H54 (cell line): ENCODE data around the gene CAMTA1.

Experiments
- DNase-seq: peaks from one replicate; pipeline ENCODE4 v3.0.0; 2011; ENCODE audit warnings: low spot score, mixed read lengths; ENCODE audit not compliant: insufficient read length
- FAIRE-seq: peaks from 3 replicates; lab custom pipeline; 2011; peaks lifted over from hg19 to GRCh38; lab: Jason Lieb, UNC
- POLR2A ChIP-seq: IDR thresholded peaks from 2 replicates; pipeline ENCODE4 v1.6.1; 2011; ENCODE audit warnings: low read depth, mild to moderate bottlenecking, low read length

CAMTA1 gene

GRCh38 chr1:6761196-6761737 lies 24.0 kb upstream of the CAMTA1 start:
- DNase-seq (no peak), FAIRE-seq (no peak)
- no peak for TF ChIP-seq POLR2A

GRCh38 chr1:6762060-6762459 lies 23.2 kb upstream of the CAMTA1 start:
- TF ChIP-seq POLR2A = no peak
- no peak for DNase-seq
- no peak for FAIRE-seq

GRCh38 chr1:6770751-6771440 lies 14.4 kb upstream of the CAMTA1 start:
- peak; percentile 95 for FAIRE-seq
- peak; percentile 38 for DNase-seq
- TF ChIP-seq POLR2A = no peak

GRCh38 chr1:6771441-6771769 lies 13.8 kb upstream of the CAMTA1 start:
- DNase-seq (no peak), FAIRE-seq (no peak)
- no peak for TF ChIP-seq POLR2A

GRCh38 chr1:6774381-6774780 lies 10.9 kb upstream of the CAMTA1 start:
- TF ChIP-seq POLR2A = no peak
- DNase-seq = no peak
- no peak for FAIRE-seq

GRCh38 chr1:6775261-6776043 lies 9.8 kb upstream of the CAMTA1 start:
- no peak for FAIRE-seq
- DNase-seq = no peak
- no peak for TF ChIP-seq POLR2A

- TF ChIP-seq POLR2A = no peak
- DNase-seq (no peak), FAIRE-seq (no peak)
Measured at GRCh38 chr1:6776389-6776788, 8.9 kb upstream of the CAMTA1 start.

GRCh38 chr1:6776895-6777294 lies 8.4 kb upstream of the CAMTA1 start:
- no peak for FAIRE-seq
- TF ChIP-seq POLR2A = no peak
- no peak for DNase-seq

- FAIRE-seq (no peak), DNase-seq (no peak)
- TF ChIP-seq POLR2A = no peak
Measured at GRCh38 chr1:6777813-6778212, 7.4 kb upstream of the CAMTA1 start.

GRCh38 chr1:6779089-6779805 lies 6.0 kb upstream of the CAMTA1 start:
- TF ChIP-seq POLR2A = no peak
- DNase-seq (no peak), FAIRE-seq (no peak)

GRCh38 chr1:6782151-6782550 lies 3.1 kb upstream of the CAMTA1 start:
- FAIRE-seq = no peak
- no peak for TF ChIP-seq POLR2A
- no peak for DNase-seq

GRCh38 chr1:6783221-6783620 lies 2.0 kb upstream of the CAMTA1 start:
- DNase-seq = no peak
- no peak for FAIRE-seq
- TF ChIP-seq POLR2A = no peak

- peak; percentile 23; the same call in 1 of the 2 replicates for TF ChIP-seq POLR2A
- FAIRE-seq = no peak
Measured at GRCh38 chr1:6783936-6784559, 1.2 kb upstream of the CAMTA1 start.

More at GRCh38 chr1:6783936-6784559, 1.2 kb upstream of the CAMTA1 start:
- DNase-seq = no peak
